Endometrium (tissue), 2 donors: ENCODE measurements around the gene GSTM4.
"Not testable (repeated sequence)": the region's sequence is repeated elsewhere in the genome, so short reads cannot be mapped to it uniquely, and the experiment has no call there.

Experiments
- FAIRE-seq: peaks from 2 replicates; lab custom pipeline; 2012; peaks lifted over from hg19 to GRCh38; lab: Jason Lieb, UNC
- donor health status: control.
- donor health status: control.

The GSTM4 gene

GRCh38 chr1:109708949-109709348, 53.0 kb downstream of the GSTM4 start:
- FAIRE-seq = not testable (repeated sequence)

- FAIRE-seq = not testable (repeated sequence)
Measured at GRCh38 chr1:109709822-109710221, 53.9 kb downstream of the GSTM4 start.
